DOHH2 (cell line): Measurements from ENCODE around the gene GATA5.
"Not testable (repeated sequence)": the region's sequence is repeated elsewhere in the genome, so short reads cannot be mapped to it uniquely, and the experiment has no call there.

Experiments used
- H3F3A ChIP-seq: fragments of 200-600 bp; sonication (generic), shearing (Covaris generic); 2 replicates; pipeline ENCODE4 v1.6.0; 2016; ENCODE audit warnings: antibody characterized with exemption, mild to moderate bottlenecking; ENCODE audit not compliant: control insufficient read depth, insufficient read depth
- H3K27ac ChIP-seq: fragments of 200-600 bp; sonication (generic); 2 replicates; pipeline ENCODE4 v1.5.1; 2014; ENCODE audit warnings: low read depth, mild to moderate bottlenecking, low read length, moderate library complexity
- H3K27me3 ChIP-seq: fragments of 200-600 bp; sonication (generic); 2 replicates; pipeline ENCODE4 v1.6.1; 2014; ENCODE audit warnings: mild to moderate bottlenecking, low read length, mixed read lengths; ENCODE audit not compliant: control insufficient read depth
- H3K36me3 ChIP-seq: fragments of 200-600 bp; sonication (generic); 2 replicates; pipeline ENCODE4 v1.6.1; 2014; ENCODE audit warnings: mild to moderate bottlenecking, low read length, moderate library complexity, mixed read lengths; ENCODE audit not compliant: control insufficient read depth
- H3K4me1 ChIP-seq: fragments of 200-600 bp; sonication (generic); 2 replicates; pipeline ENCODE4 v1.6.1; 2014; ENCODE audit warnings: mild to moderate bottlenecking, low read length, mixed read lengths; ENCODE audit not compliant: control insufficient read depth
- H3K4me2 ChIP-seq: fragments of 200-600 bp; sonication (generic); 2 replicates; pipeline ENCODE4 v1.6.0; 2014; ENCODE audit warnings: mild to moderate bottlenecking, low read length, moderate library complexity
- H3K4me3 ChIP-seq: fragments of 200-600 bp; sonication (generic); 2 replicates; pipeline ENCODE4 v1.5.1; 2014; ENCODE audit warnings: mild to moderate bottlenecking, low read length, mixed read lengths
- H3K79me2 ChIP-seq: fragments of 200-600 bp; sonication (generic); 2 replicates; pipeline ENCODE4 v1.6.1; 2014; ENCODE audit warnings: mild to moderate bottlenecking, low read length, mixed read lengths; ENCODE audit not compliant: control insufficient read depth
- H3K9me2 ChIP-seq: fragments of 200-600 bp; sonication (generic); replicated peaks from 2 replicates; pipeline ENCODE4 v1.6.1; 2014; ENCODE audit warnings: mild to moderate bottlenecking, low read length, mixed read lengths; ENCODE audit not compliant: control insufficient read depth
- H3K9me3 ChIP-seq: fragments of 200-600 bp; sonication (generic); 2 replicates; pipeline ENCODE4 v1.6.1; 2014; ENCODE audit warnings: antibody characterized with exemption, low read length, mixed read lengths; ENCODE audit not compliant: control insufficient read depth, insufficient read depth
- H4K20me1 ChIP-seq: fragments of 200-600 bp; sonication (generic); 2 replicates; pipeline ENCODE4 v1.6.0; 2014; ENCODE audit warnings: low read depth, mild to moderate bottlenecking, antibody characterized with exemption, low read length, moderate library complexity; ENCODE audit not compliant: control insufficient read depth, insufficient read depth
- EZH2phosphoT487 ChIP-seq: fragments of 200-600 bp; sonication (generic); IDR thresholded peaks from 2 replicates; pipeline ENCODE4 v1.6.1; 2017; ENCODE audit warnings: borderline replicate concordance, mild to moderate bottlenecking, antibody characterized with exemption, low read length, moderate library complexity, mixed read lengths
- TF ChIP-seq, protein P1 (sequence below): fragments of 200-600 bp; sonication (generic); IDR thresholded peaks from one replicate; pipeline ENCODE4 v1.5.1; 2014; ENCODE audit warnings: antibody characterized with exemption, mild to moderate bottlenecking, low read depth, low read length; ENCODE audit not compliant: poor library complexity, severe bottlenecking

GATA5 gene

DNA sequence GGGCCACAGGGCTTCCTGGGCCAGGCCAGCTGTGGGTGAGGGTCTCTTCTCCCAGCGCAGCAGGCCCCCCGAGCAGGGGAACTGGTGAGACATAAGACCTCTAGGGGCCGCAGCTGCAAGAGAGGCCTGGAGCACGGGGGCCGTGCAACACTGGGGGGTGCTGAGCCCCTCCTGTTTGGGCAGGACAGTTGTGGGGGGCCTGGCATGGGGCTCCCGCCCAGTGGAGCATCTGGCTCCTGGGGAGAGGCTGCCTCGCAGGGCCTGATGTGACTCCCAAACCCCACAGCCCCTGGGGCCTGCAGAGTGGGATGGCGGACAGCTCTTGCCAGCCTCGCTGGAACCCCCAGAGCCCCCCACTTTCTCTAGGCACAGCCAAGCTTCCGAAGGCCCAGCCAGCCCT lies 16.9 kb upstream of the GATA5 start:
- H4K20me1 ChIP-seq, result no peaks in the 10 kb centered on the region
- no peak overlapping the region for H3K27ac ChIP-seq
- H3K9me3 ChIP-seq, result no peaks in the 10 kb centered on the region
- no peaks in the 10 kb centered on the region for H3F3A ChIP-seq
- H3K79me2 ChIP-seq, result no peaks in the 10 kb centered on the region
- no peak overlapping the region for H3K4me3 ChIP-seq
- no peak for TF ChIP-seq EZH2phosphoT487
- TF ChIP-seq, protein P1, sequence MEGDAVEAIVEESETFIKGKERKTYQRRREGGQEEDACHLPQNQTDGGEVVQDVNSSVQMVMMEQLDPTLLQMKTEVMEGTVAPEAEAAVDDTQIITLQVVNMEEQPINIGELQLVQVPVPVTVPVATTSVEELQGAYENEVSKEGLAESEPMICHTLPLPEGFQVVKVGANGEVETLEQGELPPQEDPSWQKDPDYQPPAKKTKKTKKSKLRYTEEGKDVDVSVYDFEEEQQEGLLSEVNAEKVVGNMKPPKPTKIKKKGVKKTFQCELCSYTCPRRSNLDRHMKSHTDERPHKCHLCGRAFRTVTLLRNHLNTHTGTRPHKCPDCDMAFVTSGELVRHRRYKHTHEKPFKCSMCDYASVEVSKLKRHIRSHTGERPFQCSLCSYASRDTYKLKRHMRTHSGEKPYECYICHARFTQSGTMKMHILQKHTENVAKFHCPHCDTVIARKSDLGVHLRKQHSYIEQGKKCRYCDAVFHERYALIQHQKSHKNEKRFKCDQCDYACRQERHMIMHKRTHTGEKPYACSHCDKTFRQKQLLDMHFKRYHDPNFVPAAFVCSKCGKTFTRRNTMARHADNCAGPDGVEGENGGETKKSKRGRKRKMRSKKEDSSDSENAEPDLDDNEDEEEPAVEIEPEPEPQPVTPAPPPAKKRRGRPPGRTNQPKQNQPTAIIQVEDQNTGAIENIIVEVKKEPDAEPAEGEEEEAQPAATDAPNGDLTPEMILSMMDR, result no peak
- H3K4me2 ChIP-seq, result no peak overlapping the region
- peaks cover 17% of the 10 kb centered on the region for H3K27me3 ChIP-seq
- no peaks in the 10 kb centered on the region for H3K9me2 ChIP-seq
- H3K36me3 ChIP-seq, result no peaks in the 10 kb centered on the region
- H3K4me1 ChIP-seq, result peaks cover 38% of the 10 kb centered on the region

DNA sequence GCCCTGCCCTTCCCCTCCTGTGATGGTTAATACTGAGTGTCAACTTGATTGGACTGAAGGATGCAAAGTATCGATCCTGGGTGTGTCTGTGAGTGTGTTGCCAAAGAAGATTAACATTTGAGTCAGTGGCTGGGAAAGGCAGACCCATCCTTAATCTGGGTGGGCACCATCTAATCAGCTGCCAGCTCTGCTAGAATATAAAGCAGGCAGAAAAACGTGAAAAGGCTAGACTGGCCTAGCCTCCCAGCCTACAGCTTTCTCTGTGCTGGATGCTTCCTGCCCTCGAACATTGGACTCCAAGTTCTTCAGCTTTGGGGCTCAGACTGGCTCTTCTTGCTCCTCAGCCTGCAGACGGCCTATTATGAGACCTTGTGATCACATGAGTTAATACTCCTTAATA lies 15.0 kb upstream of the GATA5 start:
- not testable (repeated sequence) for H3K27ac ChIP-seq, H3K9me2 ChIP-seq, H3K4me3 ChIP-seq, H3K36me3 ChIP-seq, H3F3A ChIP-seq, H3K79me2 ChIP-seq, H3K4me2 ChIP-seq, H4K20me1 ChIP-seq, H3K9me3 ChIP-seq
- H3K27me3 ChIP-seq, result peaks cover 35% of the 10 kb centered on the region
- H3K4me1 ChIP-seq, result peaks cover 24% of the 10 kb centered on the region

DNA sequence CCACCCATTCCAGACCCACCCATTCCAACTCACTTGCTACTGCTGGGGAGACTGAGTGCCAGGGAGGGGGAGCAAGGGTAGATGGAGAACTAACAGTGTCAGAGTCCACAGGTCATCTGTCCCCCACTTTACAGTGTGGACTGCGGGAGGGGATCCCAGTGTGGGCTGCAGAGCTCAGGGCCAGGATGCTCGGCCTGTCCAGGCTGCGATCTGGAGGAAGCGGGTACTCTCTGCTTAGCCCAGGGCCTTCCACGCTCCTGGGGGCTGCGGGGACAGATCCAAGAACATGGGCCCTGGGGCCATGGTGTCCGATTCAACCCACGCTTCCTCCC lies 14.1 kb upstream of the GATA5 start:
- TF ChIP-seq EZH2phosphoT487, result no peak
- TF ChIP-seq, protein P1, result no peak
- Histone ChIP-seq H3K4me3 (no peak overlapping the region), H3F3A (no peaks in the 10 kb centered on the region), H3K9me2 (no peaks in the 10 kb centered on the region), H3K27me3 (peaks cover 40% of the 10 kb centered on the region), H3K4me2 (no peak overlapping the region), H3K36me3 (no peaks in the 10 kb centered on the region), H3K79me2 (no peaks in the 10 kb centered on the region), H4K20me1 (no peaks in the 10 kb centered on the region), H3K27ac (no peak overlapping the region), H3K4me1 (peaks cover 15% of the 10 kb centered on the region), H3K9me3 (no peaks in the 10 kb centered on the region)

DNA sequence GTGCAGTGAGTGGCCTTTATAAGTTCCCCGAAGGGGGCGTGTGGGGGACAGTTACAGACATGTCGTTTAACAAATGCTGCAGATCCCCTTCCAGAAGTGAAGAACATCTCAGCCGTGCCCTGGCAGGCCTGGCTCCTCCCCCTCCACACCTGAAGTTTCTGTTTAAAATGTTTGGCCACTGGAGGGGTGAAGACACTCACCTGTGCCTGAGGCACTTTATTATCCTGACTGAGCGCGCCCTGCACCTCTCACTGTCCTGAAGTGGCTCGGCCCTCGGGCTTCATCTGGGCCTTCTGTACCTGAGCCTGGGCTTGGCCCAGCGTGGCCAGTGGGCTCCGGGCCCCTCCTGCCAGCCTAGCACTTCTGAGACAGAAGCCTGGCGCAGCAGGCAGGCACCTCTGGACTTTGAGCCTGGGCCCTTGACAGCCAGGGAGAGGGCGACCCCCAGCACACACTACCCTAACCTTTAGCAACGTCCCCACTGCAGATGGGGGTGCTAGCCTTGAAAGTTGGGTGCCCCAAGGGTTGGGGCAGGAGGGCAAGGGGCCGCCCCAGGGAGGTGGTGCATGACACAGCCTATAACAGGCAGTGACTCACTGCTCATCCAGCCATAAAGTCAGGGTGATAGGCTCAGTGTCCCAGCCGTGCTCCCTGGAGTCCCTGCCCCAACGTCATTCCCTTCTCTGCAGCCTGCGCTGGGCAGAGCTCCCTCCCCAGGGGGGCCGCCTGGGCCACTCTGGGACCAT lies 13.6 kb upstream of the GATA5 start:
- H3K79me2 ChIP-seq, result no peaks in the 10 kb centered on the region
- TF ChIP-seq, protein P1, result no peak
- TF ChIP-seq EZH2phosphoT487, result no peak
- no peaks in the 10 kb centered on the region for H3K9me2 ChIP-seq
- H3K9me3 ChIP-seq, result no peaks in the 10 kb centered on the region
- H3K4me2 ChIP-seq, result no peak overlapping the region
- no peaks in the 10 kb centered on the region for H4K20me1 ChIP-seq
- no peaks in the 10 kb centered on the region for H3F3A ChIP-seq
- H3K4me3 ChIP-seq, result no peak overlapping the region
- H3K36me3 ChIP-seq, result no peaks in the 10 kb centered on the region
- H3K27ac ChIP-seq, result no peak overlapping the region
- H3K4me1 ChIP-seq, result peaks cover 10% of the 10 kb centered on the region
- peaks cover 40% of the 10 kb centered on the region for H3K27me3 ChIP-seq
